Gastrocnemius medialis (tissue), 4 donors: Measurements from ENCODE around the gene TBKBP1. TPM values are rescaled to one million over a fixed set of nuclear protein-coding genes. Genes with fewer than 3 reads are reported as not detected.

ENCODE experiments used
- ATAC-seq, 2 donors: fragments of 150-250 bp; one replicate each; pipeline ENCODE4 v1.9.1; 2016
- DNase-seq, 2 donors: peaks; one replicate each; pipeline ENCODE4 v3.0.0-alpha.2; 2019
- H3K27ac ChIP-seq, 4 donors: fragments of 200-600 bp; sonication (generic); 1 replicate in 1 of 4; 2 replicates in 3 of 4; pipeline ENCODE4 v1.5.1; 2016 to 2018; ENCODE audit warnings: mild to moderate bottlenecking in 2 of 4, moderate library complexity in 1 of 4
- H3K27me3 ChIP-seq, 3 donors: fragments of 200-600 bp; sonication (generic) in 2 of 3; 1 replicate in 1 of 3; 2 replicates in 2 of 3; pipeline versions ENCODE4 v1.5.1 to v1.6.0; 2016 to 2019; ENCODE audit warnings: mild to moderate bottlenecking in 1 of 3, moderate library complexity in 1 of 3
- H3K36me3 ChIP-seq, 2 donors: fragments of 200-600 bp; sonication (generic) in 1 of 2; one replicate each; pipeline ENCODE4 v1.5.1; 2017 to 2018
- H3K4me1 ChIP-seq, 2 donors: fragments of 200-600 bp; sonication (generic) in 1 of 2; one replicate each; pipeline ENCODE4 v1.5.1; 2016 to 2017; ENCODE audit warnings: mild to moderate bottlenecking in 2 of 2
- H3K4me3 ChIP-seq, 4 donors: fragments of 200-600 bp; sonication (generic) in 3 of 4; 1 replicate in 1 of 4; 2 replicates in 3 of 4; pipeline ENCODE4 v1.5.1; 2016 to 2019; ENCODE audit warnings: mild to moderate bottlenecking in 2 of 4
- H3K9me3 ChIP-seq, 3 donors: fragments of 200-600 bp; sonication (generic) in 2 of 3; 1 replicate in 1 of 3; 2 replicates in 2 of 3; pipeline ENCODE4 v1.5.1; 2016 to 2019
- CTCF ChIP-seq, 5 experiments: fragments of 450-650 bp in 3 of 5; fragments of 200-600 bp in 2 of 5; sonication (generic) in 2 of 5; IDR thresholded peaks in 4 of 5; conservative IDR thresholded peaks in 1 of 5; 1 replicate in 4 of 5; 2 replicates in 1 of 5; pipeline ENCODE4 v1.5.1; 2016 to 2019; ENCODE audit warnings: antibody characterized with exemption in 5 of 5, mild to moderate bottlenecking in 3 of 5, moderate library complexity in 3 of 5
- POLR2A ChIP-seq, 2 donors: fragments of 450-650 bp; IDR thresholded peaks; one replicate each; pipeline ENCODE4 v1.6.1; 2017; ENCODE audit warnings: antibody characterized with exemption in 2 of 2, mild to moderate bottlenecking in 2 of 2, moderate library complexity in 2 of 2
- in situ Hi-C, 4 donors: fragments of 200-750 bp; cut with MboI; loops; one replicate each; pipeline versions ENCODE4 v1.15.0 to v1.8.0; 2017; ENCODE audit warnings: low sequenced_read_pairs in 4 of 4
- intact Hi-C: fragments of 100-400 bp; cut with DNase I; formaldehyde crosslinking; loops from one replicate; pipeline ENCODE4 v1.15.1; 2023; ENCODE audit warnings: low total_unique reads
- total RNA-seq, 4 donors: library from RNA; depleted of rRNA; stranded (reverse); fragments of >200 nt; gene quantifications; one replicate each; pipeline versions ENCODE4 v1.1.0 to v1.2.3, GENCODE V29; 2016

The TBKBP1 gene
- total RNA-seq, 4 donors from 2014 or later = 15.9 to 28.0 (median 23.0) TPM

DNA sequence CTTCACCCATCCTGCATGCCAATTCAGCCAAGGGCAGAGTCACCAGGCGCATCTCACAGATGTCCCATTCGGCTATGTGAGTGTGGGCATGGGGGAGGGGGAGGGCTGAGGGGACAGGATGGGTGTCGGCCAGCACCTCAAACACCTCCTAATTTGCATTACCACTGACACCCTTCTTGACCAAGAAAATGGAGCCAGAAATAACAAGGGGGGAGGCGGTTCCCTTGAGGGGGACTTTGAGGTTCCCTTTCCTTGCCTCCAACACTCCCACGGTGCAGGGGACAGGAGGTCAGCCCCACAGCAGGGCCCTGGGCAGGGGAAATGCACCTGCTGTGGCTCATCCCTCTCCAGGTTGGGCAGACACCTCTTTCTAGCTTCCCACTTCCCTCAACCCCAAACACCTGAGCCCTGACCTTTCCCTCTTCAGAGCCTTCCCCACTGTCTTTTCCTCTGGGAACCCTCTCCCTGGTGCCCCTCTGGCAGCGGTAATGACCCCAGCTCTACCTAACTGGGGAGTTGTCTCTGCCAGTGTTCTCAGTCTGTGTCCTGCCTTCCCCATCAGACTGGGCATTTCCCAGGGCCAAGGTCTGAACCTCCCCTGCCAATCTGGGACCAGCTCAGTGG is 20.9 kb downstream of the TBKBP1 start:
- Histone ChIP-seq H3K27ac (no peak overlapping the region), H3K9me3 (no peaks in the 10 kb centered on the region), H3K36me3 (peaks cover 0 to 13% of the 10 kb centered on the region in 2 donors), H3K4me1 (no peaks in the 10 kb centered on the region), H3K4me3 (no peak overlapping the region), H3K27me3 (peaks cover 4 to 20% (median 6%) of the 10 kb centered on the region in 3 donors)
- in situ Hi-C loops = no loop called here
- TF ChIP-seq CTCF (IDR thresholded peaks at IDR 0.05 in 4 of 5, conservative IDR thresholded peaks at IDR 0.05 in 1 of 5) (no peak), POLR2A (IDR thresholded peaks at IDR 0.05) (no peak)
- no peak for DNase-seq
- no peak for ATAC-seq
- intact Hi-C loops = no loop called here

GRCh38 chr17:47715669-47716325 is 21.8 kb downstream of the TBKBP1 start:
- Histone ChIP-seq H3K4me3 (no peak overlapping the region), H3K27ac (no peak overlapping the region), H3K9me3 (no peaks in the 10 kb centered on the region), H3K4me1 (no peaks in the 10 kb centered on the region), H3K27me3 (peaks cover 13 to 30% (median 15%) of the 10 kb centered on the region in 3 donors), H3K36me3 (peaks cover 0 to 6% of the 10 kb centered on the region in 2 donors)
- DNase-seq = no peak
- ATAC-seq = no peak
- intact Hi-C loops = no loop called here
- no peak for TF ChIP-seq CTCF (IDR thresholded peaks at IDR 0.05 in 4 of 5, conservative IDR thresholded peaks at IDR 0.05 in 1 of 5)
- TF ChIP-seq POLR2A (IDR thresholded peaks at IDR 0.05) = no peak
- in situ Hi-C loops = no loop called here

GRCh38 chr17:47716375-47716774 is 22.4 kb downstream of the TBKBP1 start:
- no peak for ATAC-seq
- DNase-seq = no peak
- Histone ChIP-seq H3K9me3 (no peaks in the 10 kb centered on the region), H3K36me3 (no peaks in the 10 kb centered on the region), H3K27me3 (peaks cover 18 to 35% (median 21%) of the 10 kb centered on the region in 3 donors), H3K4me1 (peaks cover 0 to 5% of the 10 kb centered on the region in 2 donors), H3K4me3 (no peak overlapping the region), H3K27ac (no peak overlapping the region)
- no peak for TF ChIP-seq CTCF (IDR thresholded peaks at IDR 0.05 in 4 of 5, conservative IDR thresholded peaks at IDR 0.05 in 1 of 5)
- no peak for TF ChIP-seq POLR2A (IDR thresholded peaks at IDR 0.05)
- in situ Hi-C loops (no loop called here), intact Hi-C loops (no loop called here)

GRCh38 chr17:47717261-47717697 is 23.3 kb downstream of the TBKBP1 start:
- intact Hi-C loops (no loop called here), in situ Hi-C loops (no loop called here)
- no peak overlapping the region for H3K27ac ChIP-seq
- no peaks in the 10 kb centered on the region for H3K9me3 ChIP-seq
- H3K27me3 ChIP-seq = peaks cover 27 to 44% (median 30%) of the 10 kb centered on the region in 3 donors
- ATAC-seq (no peak), DNase-seq (no peak)
- no peak overlapping the region for H3K4me3 ChIP-seq
- TF ChIP-seq POLR2A (IDR thresholded peaks at IDR 0.05) = no peak
- peak in 1 of 5 experiments; percentile 19 for TF ChIP-seq CTCF (IDR thresholded peaks at IDR 0.05 in 4 of 5, conservative IDR thresholded peaks at IDR 0.05 in 1 of 5)
- H3K36me3 ChIP-seq = no peaks in the 10 kb centered on the region
- peaks cover 0 to 7% of the 10 kb centered on the region in 2 donors for H3K4me1 ChIP-seq
